ENCODE results near the gene SDHB. TPM values are rescaled to one million over a fixed set of nuclear protein-coding genes. Genes with fewer than 3 reads are reported as not detected.
"Not testable (repeated sequence)": the region's sequence is repeated elsewhere in the genome, so short reads cannot be mapped to it uniquely, and the experiment has no call there.

The SDHB gene
- total RNA-seq, 4 donors from 2014 or later: 84.2 to 128 (median 117) TPM

DNA sequence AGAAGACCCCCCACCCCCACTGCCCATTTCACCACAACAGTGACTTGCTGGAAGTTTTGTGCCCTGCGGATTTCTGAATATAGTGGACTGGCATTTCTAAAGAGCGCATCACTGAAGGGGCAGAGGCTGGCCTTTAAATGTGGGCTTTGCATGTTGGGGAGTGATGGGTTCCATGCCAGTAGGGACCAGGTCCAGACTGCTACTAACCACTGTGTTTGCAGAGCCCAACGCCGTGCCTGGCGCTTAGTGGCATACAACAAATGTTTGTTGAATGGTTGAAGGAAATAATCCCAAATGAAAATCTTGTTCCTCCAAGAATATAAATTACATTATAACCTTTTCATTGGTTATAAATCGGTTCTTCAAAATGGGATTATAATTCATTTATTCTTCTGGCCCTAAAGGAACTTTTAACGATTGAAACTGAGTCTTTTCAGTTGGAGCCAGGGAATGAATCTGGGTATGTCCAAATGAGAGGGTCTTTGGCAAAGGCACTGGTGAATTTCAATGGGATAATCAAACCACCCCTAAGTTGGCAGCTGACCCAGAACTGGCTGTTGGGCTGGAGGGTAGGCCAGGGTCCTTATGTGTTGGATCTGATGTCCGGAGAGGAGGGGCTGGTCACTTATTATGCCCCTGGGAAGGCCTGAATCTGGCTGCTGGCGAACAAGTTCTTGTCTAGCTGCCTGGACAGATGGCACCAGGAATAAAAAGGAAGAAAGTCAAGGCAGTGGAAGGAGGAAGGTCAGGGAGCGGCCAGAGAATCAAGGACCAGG lies 13.8 kb upstream of the SDHB start:
- TF ChIP-seq, protein P1, sequence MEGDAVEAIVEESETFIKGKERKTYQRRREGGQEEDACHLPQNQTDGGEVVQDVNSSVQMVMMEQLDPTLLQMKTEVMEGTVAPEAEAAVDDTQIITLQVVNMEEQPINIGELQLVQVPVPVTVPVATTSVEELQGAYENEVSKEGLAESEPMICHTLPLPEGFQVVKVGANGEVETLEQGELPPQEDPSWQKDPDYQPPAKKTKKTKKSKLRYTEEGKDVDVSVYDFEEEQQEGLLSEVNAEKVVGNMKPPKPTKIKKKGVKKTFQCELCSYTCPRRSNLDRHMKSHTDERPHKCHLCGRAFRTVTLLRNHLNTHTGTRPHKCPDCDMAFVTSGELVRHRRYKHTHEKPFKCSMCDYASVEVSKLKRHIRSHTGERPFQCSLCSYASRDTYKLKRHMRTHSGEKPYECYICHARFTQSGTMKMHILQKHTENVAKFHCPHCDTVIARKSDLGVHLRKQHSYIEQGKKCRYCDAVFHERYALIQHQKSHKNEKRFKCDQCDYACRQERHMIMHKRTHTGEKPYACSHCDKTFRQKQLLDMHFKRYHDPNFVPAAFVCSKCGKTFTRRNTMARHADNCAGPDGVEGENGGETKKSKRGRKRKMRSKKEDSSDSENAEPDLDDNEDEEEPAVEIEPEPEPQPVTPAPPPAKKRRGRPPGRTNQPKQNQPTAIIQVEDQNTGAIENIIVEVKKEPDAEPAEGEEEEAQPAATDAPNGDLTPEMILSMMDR (IDR thresholded peaks at IDR 0.05): no peak
- DNase-seq (ENCODE audit: low spot score): no peak
- no peak for ATAC-seq (ENCODE audit: low FRiP score)

GRCh38 chr1:17067069-17067426 lies 13.2 kb upstream of the SDHB start:
- DNase-seq (ENCODE audit: low spot score): no peak
- TF ChIP-seq, protein P1 (IDR thresholded peaks at IDR 0.05): no peak
- ATAC-seq (ENCODE audit: low FRiP score): no peak

DNA sequence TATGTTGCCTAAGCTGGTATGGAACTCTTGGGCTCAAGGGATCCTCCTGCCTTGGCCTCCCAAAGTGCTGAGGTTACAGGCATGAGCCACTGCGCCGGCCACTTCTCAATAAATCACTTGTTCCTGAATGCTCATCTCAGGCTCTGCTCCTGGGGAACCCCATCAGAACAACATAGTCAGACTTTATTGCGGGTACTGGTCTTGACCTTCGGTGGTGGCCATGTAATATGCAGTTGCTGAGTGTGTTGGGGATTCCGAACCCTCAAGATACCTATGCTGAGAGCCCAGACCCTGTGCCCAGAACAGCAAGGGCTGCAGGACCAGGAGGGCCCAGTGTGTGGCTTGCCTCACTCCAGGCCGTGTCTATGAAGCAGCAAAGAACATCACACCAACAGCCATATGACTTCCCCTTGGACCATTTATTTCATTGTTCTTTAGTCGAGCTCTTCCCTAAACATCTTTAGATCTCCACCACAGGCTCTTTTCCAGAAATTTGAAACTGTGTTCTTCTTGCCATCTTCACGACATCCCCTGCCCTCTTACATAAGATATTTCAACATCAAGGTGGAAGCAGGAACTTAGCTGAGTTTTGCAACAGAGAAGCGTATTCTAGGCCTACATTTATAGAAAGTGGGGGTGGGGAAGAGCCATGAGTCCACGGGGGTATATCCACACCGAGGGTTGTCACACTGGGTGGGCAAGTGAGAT lies 12.7 kb upstream of the SDHB start:
- no peak for DNase-seq (ENCODE audit: low spot score)
- ATAC-seq (ENCODE audit: low FRiP score): no peak
- TF ChIP-seq, protein P1 (IDR thresholded peaks at IDR 0.05): no peak

- TF ChIP-seq, protein P1 (IDR thresholded peaks at IDR 0.05): no peak
- DNase-seq (ENCODE audit: low spot score) (no peak), ATAC-seq (ENCODE audit: low FRiP score) (no peak)
These were observed 11.8 kb upstream of the SDHB start for GRCh38 chr1:17065666-17066065.

GRCh38 chr1:17062751-17063150 lies 8.9 kb upstream of the SDHB start:
- DNase-seq (ENCODE audit: low spot score); ATAC-seq (ENCODE audit: low FRiP score): not testable (repeated sequence)

DNA sequence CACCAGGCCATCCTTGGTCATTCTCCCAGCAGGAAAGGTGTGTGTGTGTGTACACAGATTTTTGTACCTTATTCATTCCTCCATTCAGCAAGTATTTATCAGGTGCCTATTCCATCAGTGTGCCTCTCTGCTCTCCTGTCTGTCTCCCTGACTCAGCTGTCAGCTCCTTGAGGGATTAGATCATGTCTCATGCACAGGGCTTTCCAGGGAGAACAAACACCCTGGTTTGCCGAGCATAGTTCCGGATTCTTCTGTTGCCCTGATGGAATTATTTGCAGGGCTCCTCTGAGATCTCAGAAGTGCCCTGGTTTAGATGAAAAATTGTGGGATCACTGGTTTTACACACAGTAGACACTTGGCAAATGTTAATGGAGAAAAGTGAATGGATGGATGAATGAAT lies 8.1 kb upstream of the SDHB start:
- ATAC-seq (ENCODE audit: low FRiP score) (no peak), DNase-seq (ENCODE audit: low spot score) (no peak)
- TF ChIP-seq, protein P1 (IDR thresholded peaks at IDR 0.05): no peak

DNA sequence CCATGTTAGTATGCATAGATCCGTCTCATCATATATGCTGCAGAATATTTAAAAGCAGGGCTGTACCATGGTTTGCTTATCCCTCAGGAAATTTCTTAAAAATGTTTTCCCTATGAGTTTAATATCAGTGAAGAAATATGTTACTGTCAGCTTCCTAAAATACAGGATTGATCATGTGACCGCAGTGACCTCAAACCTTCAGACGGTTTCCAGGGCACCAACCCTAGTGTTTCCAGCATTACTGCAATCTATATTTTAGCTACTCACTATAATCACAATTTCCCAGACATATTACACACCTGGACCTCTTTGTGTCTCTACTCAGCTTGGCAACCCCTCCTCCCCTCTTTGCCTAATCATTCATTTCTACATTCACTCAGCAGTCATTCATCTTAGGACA lies 7.7 kb upstream of the SDHB start:
- TF ChIP-seq, protein P1 (IDR thresholded peaks at IDR 0.05): no peak
- ATAC-seq (ENCODE audit: low FRiP score): no peak
- DNase-seq (ENCODE audit: low spot score): no peak
